GM23338 (cell line): ENCODE data around the gene RPS17. TPM values are rescaled to one million over a fixed set of nuclear protein-coding genes. Genes with fewer than 3 reads are reported as not detected.

Source experiments
- ATAC-seq: fragments of 200-7000 bp; cut with Tn5 transposase; 3 replicates; pipeline ENCODE4 v1.9.1; 2020
- DNase-seq: peaks from one replicate; pipeline ENCODE4 v3.0.0-alpha.2; 2015; ENCODE audit warnings: low spot score
- H2AFZ ChIP-seq: fragments of 200-600 bp; sonication (generic); 2 replicates; pipeline ENCODE4 v1.8.0; 2016; ENCODE audit warnings: antibody characterized with exemption, mild to moderate bottlenecking, moderate library complexity
- H3F3A ChIP-seq: fragments of 200-600 bp; sonication (generic); replicated peaks from 2 replicates; pipeline ENCODE4 v1.8.0; 2017; ENCODE audit warnings: antibody characterized with exemption, mixed run types, low read depth
- H3K27ac ChIP-seq: fragments of 200-600 bp; sonication (generic); 2 replicates; pipeline ENCODE4 v1.6.1; 2016; ENCODE audit warnings: low read depth
- H3K27me3 ChIP-seq: fragments of 200-600 bp; sonication (generic); 2 replicates; pipeline ENCODE4 v1.8.0; 2016; ENCODE audit warnings: mild to moderate bottlenecking, mixed run types, moderate library complexity; ENCODE audit not compliant: insufficient read depth
- H3K36me3 ChIP-seq: fragments of 200-600 bp; sonication (generic); 2 replicates; pipeline ENCODE4 v1.8.0; 2016; ENCODE audit warnings: mild to moderate bottlenecking; ENCODE audit not compliant: insufficient read depth
- H3K4me1 ChIP-seq: fragments of 200-600 bp; sonication (generic); 2 replicates; pipeline ENCODE4 v1.8.0; 2016; ENCODE audit warnings: mild to moderate bottlenecking, moderate library complexity; ENCODE audit not compliant: insufficient read depth
- H3K4me2 ChIP-seq: fragments of 200-600 bp; sonication (generic); 2 replicates; pipeline ENCODE4 v1.7.1; 2017; ENCODE audit warnings: mixed run types
- H3K4me3 ChIP-seq: fragments of 200-600 bp; sonication (generic); 2 replicates; pipeline ENCODE4 v1.6.1; 2016; ENCODE audit warnings: mixed run types
- H3K79me2 ChIP-seq: fragments of 200-600 bp; sonication (generic); replicated peaks from 2 replicates; pipeline ENCODE4 v1.8.0; 2017; ENCODE audit warnings: mild to moderate bottlenecking; ENCODE audit not compliant: insufficient read depth
- H3K9me2 ChIP-seq: fragments of 200-600 bp; sonication (generic); 2 replicates; pipeline ENCODE4 v1.8.0; 2017; ENCODE audit not compliant: insufficient read depth
- H4K20me1 ChIP-seq: fragments of 200-600 bp; sonication (generic); replicated peaks from 2 replicates; pipeline ENCODE4 v1.8.0; 2017; ENCODE audit warnings: mild to moderate bottlenecking; ENCODE audit not compliant: insufficient read depth
- H3K27ac Mint-ChIP-seq: 2 replicates; pipeline ENCODE4 v1.8.0; 2020; ENCODE audit warnings: inconsistent platforms, mild to moderate bottlenecking, moderate library complexity, mixed read lengths
- H3K27me3 Mint-ChIP-seq: 3 replicates; pipeline ENCODE4 v1.8.0; 2022; ENCODE audit warnings: low read depth, mild to moderate bottlenecking, moderate library complexity, mixed read lengths, inconsistent platforms; ENCODE audit not compliant: insufficient read depth, poor library complexity
- H3K36me3 Mint-ChIP-seq: 3 replicates; pipeline ENCODE4 v1.8.0; 2021; ENCODE audit warnings: low read depth, mild to moderate bottlenecking, inconsistent platforms, moderate library complexity, mixed read lengths
- H3K4me1 Mint-ChIP-seq: 3 replicates; pipeline ENCODE4 v1.8.0; 2020; ENCODE audit warnings: mild to moderate bottlenecking, inconsistent platforms, mixed read lengths
- H3K4me3 Mint-ChIP-seq: 3 replicates; pipeline ENCODE4 v1.8.0; 2021; ENCODE audit warnings: moderate library complexity, mild to moderate bottlenecking, inconsistent platforms, mixed read lengths
- H3K9me3 Mint-ChIP-seq: 3 replicates; pipeline ENCODE4 v1.8.0; 2020; ENCODE audit warnings: moderate library complexity, mild to moderate bottlenecking, inconsistent platforms, mixed read lengths
- EZH2 ChIP-seq: fragments of 200-600 bp; sonication (generic); IDR thresholded peaks from one replicate; pipeline ENCODE4 v1.8.0; 2017; ENCODE audit warnings: antibody characterized with exemption, mild to moderate bottlenecking, low read depth; ENCODE audit not compliant: unreplicated experiment
- EZH2phosphoT487 ChIP-seq: fragments of 200-600 bp; sonication (generic); IDR thresholded peaks from one replicate; pipeline ENCODE4 v1.8.1; 2018; ENCODE audit warnings: antibody characterized with exemption; ENCODE audit not compliant: unreplicated experiment
- NANOG ChIP-seq: IDR thresholded peaks from 2 replicates; pipeline ENCODE4 v1.6.1; 2016; ENCODE audit warnings: antibody characterized with exemption, borderline replicate concordance
- POLR2AphosphoS5 ChIP-seq: IDR thresholded peaks from 2 replicates; pipeline ENCODE4 v1.6.1; 2016; ENCODE audit warnings: antibody characterized with exemption, low read depth
- ZNF114 ChIP-seq: fragments of 250-450 bp; sonication (Bioruptor Pico); IDR thresholded peaks from 2 replicates; pipeline ENCODE4 v1.5.0; 2020; ENCODE audit warnings: mild to moderate bottlenecking, moderate library complexity
- polyA plus RNA-seq: library from polyadenylated mRNA; unstranded; fragments of >200 nt; fragmentation: Nextera tagmentation; extraction: Ambion mirVana; gene quantifications from 2 replicates; pipeline ENCODE4 v1.2.1, GENCODE V29; 2016
- total RNA-seq: library from RNA; depleted of rRNA; stranded (reverse); fragments of >200 nt; shearing (Covaris generic); gene quantifications from 2 replicates; pipeline ENCODE4 v1.2.3, GENCODE V29; 2014
- TF ChIP-seq, protein P1 (sequence below): fragments of 250-450 bp; sonication (Bioruptor Pico); IDR thresholded peaks from 2 replicates; pipeline ENCODE4 v1.5.0; 2020; ENCODE audit warnings: mild to moderate bottlenecking, moderate library complexity
- TF ChIP-seq, protein P2 (sequence below), 2 experiments: fragments of 200-600 bp in 1 of 2; sonication (generic) in 1 of 2; conservative IDR thresholded peaks; 2 replicates each; pipeline versions ENCODE4 v1.5.1 to v1.6.1; 2016 to 2017; ENCODE audit warnings: antibody characterized with exemption in 2 of 2, low read depth in 2 of 2, mild to moderate bottlenecking in 2 of 2, moderate library complexity in 1 of 2

Gene RPS17
- total and polyA plus RNA-seq, 2 experiments from 2014 or later = 1,741 to 1,928 TPM

DNA sequence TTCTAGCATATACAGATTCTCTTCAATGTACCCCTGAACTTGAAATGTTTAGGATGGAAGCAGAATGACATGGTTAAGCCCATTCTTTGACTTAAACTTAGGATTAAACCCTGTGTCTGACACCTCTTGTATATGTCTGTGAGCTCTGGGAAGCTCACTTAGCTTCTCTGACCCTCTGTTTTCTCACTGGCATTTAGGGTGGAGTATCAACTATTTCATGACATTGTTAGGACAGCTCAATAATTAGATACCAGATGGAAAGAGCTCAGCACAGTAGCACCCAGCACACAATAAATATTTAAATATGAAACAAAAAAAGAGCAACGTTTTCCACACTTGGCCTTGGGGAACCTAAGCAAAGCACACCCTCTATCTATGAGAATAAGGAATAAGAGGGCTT, 18.2 kb upstream of the RPS17 start (continued):
- TF ChIP-seq, protein P1, sequence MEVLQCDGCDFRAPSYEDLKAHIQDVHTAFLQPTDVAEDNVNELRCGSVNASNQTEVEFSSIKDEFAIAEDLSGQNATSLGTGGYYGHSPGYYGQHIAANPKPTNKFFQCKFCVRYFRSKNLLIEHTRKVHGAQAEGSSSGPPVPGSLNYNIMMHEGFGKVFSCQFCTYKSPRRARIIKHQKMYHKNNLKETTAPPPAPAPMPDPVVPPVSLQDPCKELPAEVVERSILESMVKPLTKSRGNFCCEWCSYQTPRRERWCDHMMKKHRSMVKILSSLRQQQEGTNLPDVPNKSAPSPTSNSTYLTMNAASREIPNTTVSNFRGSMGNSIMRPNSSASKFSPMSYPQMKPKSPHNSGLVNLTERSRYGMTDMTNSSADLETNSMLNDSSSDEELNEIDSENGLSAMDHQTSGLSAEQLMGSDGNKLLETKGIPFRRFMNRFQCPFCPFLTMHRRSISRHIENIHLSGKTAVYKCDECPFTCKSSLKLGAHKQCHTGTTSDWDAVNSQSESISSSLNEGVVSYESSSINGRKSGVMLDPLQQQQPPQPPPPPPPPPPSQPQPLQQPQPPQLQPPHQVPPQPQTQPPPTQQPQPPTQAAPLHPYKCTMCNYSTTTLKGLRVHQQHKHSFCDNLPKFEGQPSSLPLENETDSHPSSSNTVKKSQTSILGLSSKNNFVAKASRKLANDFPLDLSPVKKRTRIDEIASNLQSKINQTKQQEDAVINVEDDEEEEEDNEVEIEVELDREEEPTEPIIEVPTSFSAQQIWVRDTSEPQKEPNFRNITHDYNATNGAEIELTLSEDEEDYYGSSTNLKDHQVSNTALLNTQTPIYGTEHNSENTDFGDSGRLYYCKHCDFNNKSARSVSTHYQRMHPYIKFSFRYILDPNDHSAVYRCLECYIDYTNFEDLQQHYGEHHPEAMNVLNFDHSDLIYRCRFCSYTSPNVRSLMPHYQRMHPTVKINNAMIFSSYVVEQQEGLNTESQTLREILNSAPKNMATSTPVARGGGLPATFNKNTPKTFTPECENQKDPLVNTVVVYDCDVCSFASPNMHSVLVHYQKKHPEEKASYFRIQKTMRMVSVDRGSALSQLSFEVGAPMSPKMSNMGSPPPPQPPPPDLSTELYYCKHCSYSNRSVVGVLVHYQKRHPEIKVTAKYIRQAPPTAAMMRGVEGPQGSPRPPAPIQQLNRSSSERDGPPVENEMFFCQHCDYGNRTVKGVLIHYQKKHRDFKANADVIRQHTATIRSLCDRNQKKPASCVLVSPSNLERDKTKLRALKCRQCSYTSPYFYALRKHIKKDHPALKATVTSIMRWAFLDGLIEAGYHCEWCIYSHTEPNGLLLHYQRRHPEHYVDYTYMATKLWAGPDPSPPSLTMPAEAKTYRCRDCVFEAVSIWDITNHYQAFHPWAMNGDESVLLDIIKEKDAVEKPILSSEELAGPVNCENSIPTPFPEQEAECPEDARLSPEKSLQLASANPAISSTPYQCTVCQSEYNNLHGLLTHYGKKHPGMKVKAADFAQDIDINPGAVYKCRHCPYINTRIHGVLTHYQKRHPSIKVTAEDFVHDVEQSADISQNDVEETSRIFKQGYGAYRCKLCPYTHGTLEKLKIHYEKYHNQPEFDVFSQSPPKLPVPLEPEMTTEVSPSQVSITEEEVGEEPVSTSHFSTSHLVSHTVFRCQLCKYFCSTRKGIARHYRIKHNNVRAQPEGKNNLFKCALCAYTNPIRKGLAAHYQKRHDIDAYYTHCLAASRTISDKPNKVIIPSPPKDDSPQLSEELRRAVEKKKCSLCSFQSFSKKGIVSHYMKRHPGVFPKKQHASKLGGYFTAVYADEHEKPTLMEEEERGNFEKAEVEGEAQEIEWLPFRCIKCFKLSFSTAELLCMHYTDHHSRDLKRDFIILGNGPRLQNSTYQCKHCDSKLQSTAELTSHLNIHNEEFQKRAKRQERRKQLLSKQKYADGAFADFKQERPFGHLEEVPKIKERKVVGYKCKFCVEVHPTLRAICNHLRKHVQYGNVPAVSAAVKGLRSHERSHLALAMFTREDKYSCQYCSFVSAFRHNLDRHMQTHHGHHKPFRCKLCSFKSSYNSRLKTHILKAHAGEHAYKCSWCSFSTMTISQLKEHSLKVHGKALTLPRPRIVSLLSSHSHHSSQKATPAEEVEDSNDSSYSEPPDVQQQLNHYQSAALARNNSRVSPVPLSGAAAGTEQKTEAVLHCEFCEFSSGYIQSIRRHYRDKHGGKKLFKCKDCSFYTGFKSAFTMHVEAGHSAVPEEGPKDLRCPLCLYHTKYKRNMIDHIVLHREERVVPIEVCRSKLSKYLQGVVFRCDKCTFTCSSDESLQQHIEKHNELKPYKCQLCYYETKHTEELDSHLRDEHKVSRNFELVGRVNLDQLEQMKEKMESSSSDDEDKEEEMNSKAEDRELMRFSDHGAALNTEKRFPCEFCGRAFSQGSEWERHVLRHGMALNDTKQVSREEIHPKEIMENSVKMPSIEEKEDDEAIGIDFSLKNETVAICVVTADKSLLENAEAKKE = no peak
- TF ChIP-seq NANOG (no peak), POLR2AphosphoS5 (no peak), ZNF114 (no peak), EZH2phosphoT487 (no peak)

DNA sequence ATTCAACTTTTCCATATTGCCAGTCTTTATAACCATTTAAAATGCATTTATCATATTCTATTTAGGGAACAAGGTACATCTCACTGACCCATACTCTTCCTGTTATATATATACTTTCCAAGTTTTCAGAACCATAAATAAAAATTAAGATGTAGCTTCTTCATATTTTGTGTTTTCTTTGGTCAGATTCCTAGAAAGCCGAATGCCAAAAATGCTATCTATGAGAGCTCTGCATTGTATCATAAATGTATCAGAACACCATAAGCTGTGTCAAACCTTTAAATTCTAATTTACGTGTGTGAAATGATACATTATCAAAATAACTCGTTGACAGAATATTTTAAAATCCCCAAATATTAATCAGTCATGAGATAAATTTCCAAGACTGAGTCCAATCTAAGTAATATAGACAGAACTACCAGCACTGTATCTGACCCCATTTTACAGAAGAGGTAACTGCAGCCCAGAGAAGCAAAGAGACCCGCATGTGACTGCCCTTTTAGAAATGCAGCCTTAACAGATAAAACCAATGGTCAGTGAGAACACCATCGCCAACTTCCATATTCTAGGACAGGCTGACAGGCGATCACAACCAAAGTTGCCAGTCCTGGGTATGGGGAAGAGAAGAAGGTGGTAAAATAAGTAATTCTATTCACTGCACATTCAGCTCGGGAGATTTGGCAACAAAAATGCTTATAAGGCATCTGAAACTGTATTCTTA, 16.2 kb upstream of the RPS17 start:
- no peaks in the 10 kb centered on the region for H3K36me3 Mint-ChIP-seq
- H3K27me3 Mint-ChIP-seq = no peaks in the 10 kb centered on the region
- no peaks in the 10 kb centered on the region for H3K9me2 ChIP-seq
- H3K9me3 Mint-ChIP-seq = no peaks in the 10 kb centered on the region
- H3K4me3 ChIP-seq = no peak overlapping the region
- H3K4me1 ChIP-seq = no peaks in the 10 kb centered on the region
- no peak overlapping the region for H3K4me2 ChIP-seq
- H3K79me2 ChIP-seq = no peaks in the 10 kb centered on the region
- H3F3A ChIP-seq = no peaks in the 10 kb centered on the region
- H4K20me1 ChIP-seq = no peaks in the 10 kb centered on the region
- DNase-seq (no peak), ATAC-seq (no peak)
- no peak overlapping the region for H3K27ac Mint-ChIP-seq
- no peaks in the 10 kb centered on the region for H3K27me3 ChIP-seq
- H3K27ac ChIP-seq = no peak overlapping the region
- H3K36me3 ChIP-seq = no peaks in the 10 kb centered on the region
- H2AFZ ChIP-seq = no peak overlapping the region
- H3K4me1 Mint-ChIP-seq = peaks cover 8% of the 10 kb centered on the region
- no peak overlapping the region for H3K4me3 Mint-ChIP-seq
- TF ChIP-seq EZH2phosphoT487 (no peak), EZH2 (no peak)
- TF ChIP-seq, protein P2, sequence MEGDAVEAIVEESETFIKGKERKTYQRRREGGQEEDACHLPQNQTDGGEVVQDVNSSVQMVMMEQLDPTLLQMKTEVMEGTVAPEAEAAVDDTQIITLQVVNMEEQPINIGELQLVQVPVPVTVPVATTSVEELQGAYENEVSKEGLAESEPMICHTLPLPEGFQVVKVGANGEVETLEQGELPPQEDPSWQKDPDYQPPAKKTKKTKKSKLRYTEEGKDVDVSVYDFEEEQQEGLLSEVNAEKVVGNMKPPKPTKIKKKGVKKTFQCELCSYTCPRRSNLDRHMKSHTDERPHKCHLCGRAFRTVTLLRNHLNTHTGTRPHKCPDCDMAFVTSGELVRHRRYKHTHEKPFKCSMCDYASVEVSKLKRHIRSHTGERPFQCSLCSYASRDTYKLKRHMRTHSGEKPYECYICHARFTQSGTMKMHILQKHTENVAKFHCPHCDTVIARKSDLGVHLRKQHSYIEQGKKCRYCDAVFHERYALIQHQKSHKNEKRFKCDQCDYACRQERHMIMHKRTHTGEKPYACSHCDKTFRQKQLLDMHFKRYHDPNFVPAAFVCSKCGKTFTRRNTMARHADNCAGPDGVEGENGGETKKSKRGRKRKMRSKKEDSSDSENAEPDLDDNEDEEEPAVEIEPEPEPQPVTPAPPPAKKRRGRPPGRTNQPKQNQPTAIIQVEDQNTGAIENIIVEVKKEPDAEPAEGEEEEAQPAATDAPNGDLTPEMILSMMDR (conservative IDR thresholded peaks at IDR 0.05; ENCODE audit: low read depth in 2 of 2) = no peak
- TF ChIP-seq, protein P1 = no peak
